Loucy (cell line): ENCODE results near the gene PRRX1.

Experiments used
- EZH2phosphoT487 ChIP-seq: fragments of 200-600 bp; IDR thresholded peaks from 2 replicates; pipeline ENCODE4 v1.6.1; 2018; ENCODE audit warnings: antibody characterized with exemption, mild to moderate bottlenecking, moderate library complexity, borderline replicate concordance
- TF ChIP-seq, protein P1 (sequence below): fragments of 200-600 bp; sonication (generic); conservative IDR thresholded peaks from 2 replicates; pipeline ENCODE4 v1.5.1; 2014; ENCODE audit warnings: mild to moderate bottlenecking, antibody characterized with exemption, low read length

GRCh38 chr1:170749959-170750358, 86.0 kb downstream of the PRRX1 start:
- TF ChIP-seq, protein P1, sequence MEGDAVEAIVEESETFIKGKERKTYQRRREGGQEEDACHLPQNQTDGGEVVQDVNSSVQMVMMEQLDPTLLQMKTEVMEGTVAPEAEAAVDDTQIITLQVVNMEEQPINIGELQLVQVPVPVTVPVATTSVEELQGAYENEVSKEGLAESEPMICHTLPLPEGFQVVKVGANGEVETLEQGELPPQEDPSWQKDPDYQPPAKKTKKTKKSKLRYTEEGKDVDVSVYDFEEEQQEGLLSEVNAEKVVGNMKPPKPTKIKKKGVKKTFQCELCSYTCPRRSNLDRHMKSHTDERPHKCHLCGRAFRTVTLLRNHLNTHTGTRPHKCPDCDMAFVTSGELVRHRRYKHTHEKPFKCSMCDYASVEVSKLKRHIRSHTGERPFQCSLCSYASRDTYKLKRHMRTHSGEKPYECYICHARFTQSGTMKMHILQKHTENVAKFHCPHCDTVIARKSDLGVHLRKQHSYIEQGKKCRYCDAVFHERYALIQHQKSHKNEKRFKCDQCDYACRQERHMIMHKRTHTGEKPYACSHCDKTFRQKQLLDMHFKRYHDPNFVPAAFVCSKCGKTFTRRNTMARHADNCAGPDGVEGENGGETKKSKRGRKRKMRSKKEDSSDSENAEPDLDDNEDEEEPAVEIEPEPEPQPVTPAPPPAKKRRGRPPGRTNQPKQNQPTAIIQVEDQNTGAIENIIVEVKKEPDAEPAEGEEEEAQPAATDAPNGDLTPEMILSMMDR = no peak
- TF ChIP-seq EZH2phosphoT487 = no peak
